Esophagus squamous epithelium (tissue), 4 donors: Measurements from ENCODE around the gene ATP8B1.

Experiments
- CTCF ChIP-seq, 6 experiments: fragments of 450-650 bp in 4 of 6; fragments of 200-600 bp in 2 of 6; sonication (generic) in 2 of 6; IDR thresholded peaks; one replicate each; pipeline ENCODE4 v1.5.1; 2016 to 2019; ENCODE audit warnings: antibody characterized with exemption in 6 of 6, mild to moderate bottlenecking in 4 of 6, moderate library complexity in 4 of 6
- POLR2A ChIP-seq, 4 donors: fragments of 450-650 bp; IDR thresholded peaks; one replicate each; pipeline ENCODE4 v1.6.1; 2017; ENCODE audit warnings: antibody characterized with exemption in 4 of 4, mild to moderate bottlenecking in 4 of 4, moderate library complexity in 3 of 4

DNA sequence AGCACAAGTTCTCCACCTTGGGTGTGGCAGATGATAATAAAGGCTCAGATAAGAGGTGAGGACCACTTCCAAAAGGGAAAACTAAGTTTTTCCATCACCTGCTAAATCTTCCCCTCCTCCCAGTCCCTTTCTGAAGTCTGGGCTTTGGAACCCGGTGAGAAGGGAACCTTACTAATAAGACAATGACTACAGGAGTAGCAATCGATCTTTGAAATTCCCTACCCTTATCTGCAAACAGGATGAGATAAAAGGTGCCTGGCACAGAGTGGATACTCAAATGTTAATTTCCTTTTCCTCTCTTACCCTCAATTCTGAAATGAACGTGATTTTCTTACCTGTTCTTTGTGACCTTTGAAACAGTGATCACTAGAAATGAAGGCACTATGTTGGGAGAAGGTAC, 111.8 kb downstream of the ATP8B1 start:
- no peak for TF ChIP-seq CTCF (IDR thresholded peaks at IDR 0.05)
- no peak for TF ChIP-seq POLR2A (IDR thresholded peaks at IDR 0.05)
